Dedifferentiated amniotic fluid mesenchymal stem cell (primary cell): Measurements from ENCODE around the gene PITPNB.
A peak's percentile ranks its signal among the peaks of the same experiment; 100 is the strongest.

Experiments used
- DNase-seq: peaks from one replicate; pipeline ENCODE4 v3.0.0-alpha.2; 2016; ENCODE audit errors: extremely low spot score

The PITPNB gene

GRCh38 chr22:27919222-27919941, at the start of gene PITPNB:
PITPNB (minus strand) TSS chr22:27919256; CDS start chr22:27919191, 65 bp downstream.
- peak; percentile 97 for DNase-seq

- DNase-seq, result no peak
Measured at GRCh38 chr22:27966168-27967064, 47.4 kb upstream of the PITPNB start.

DNA sequence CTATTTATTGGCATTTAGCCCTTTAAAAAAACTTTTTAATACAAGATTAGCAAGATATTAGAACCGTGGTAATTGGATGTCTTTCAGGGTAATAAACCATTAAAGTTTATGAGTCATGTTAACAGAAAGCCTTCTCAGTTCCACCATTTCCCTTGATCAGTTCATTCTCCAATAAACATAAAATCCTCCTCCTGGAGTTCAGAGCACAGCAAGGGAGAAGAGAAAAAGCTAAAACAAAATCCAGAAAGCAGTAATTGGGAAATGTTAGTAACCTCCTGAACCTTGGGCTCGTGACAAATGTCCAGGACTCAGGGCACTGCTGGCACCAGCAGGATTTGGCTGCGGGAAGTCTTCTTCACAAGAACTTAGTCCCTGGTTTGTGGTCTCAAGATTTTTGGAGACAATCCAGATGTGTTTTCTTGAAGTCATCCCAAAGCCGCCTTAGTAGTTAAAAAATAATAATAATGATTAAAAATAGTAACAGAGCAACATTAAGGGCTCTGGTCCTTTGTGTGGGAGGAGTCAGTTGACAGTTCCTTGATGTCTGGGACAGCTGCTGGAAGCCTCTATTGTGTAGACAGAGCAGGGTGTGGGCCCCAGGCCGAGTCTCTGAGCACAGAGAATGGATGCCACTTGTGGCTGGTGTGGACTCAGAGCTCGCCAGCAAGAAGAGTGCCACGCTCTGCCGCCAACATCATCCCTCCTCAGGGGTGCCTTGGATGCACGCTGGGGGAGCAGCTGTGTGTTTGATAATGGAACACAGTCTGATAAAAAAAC, 43.4 kb upstream of the PITPNB start:
- DNase-seq, result no peak

DNA sequence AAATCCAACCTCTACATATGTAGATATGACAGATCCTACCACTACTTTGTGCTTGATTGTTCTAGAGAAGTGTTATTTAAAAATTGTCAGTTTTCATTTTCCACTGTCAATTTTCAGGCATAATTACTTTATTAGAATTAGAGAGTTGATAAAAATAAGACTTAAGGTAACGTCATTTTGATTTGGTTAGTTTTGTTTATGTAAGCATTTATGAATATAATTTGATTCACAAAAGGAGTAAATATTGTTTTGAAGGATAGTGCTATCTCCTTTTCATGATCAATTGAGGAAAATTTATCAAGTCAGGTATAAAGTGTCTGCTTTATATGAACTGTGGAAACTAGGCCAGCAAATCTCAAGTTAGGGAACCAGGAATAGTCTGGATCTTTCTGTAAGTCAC, 42.6 kb upstream of the PITPNB start:
- DNase-seq, result no peak

DNA sequence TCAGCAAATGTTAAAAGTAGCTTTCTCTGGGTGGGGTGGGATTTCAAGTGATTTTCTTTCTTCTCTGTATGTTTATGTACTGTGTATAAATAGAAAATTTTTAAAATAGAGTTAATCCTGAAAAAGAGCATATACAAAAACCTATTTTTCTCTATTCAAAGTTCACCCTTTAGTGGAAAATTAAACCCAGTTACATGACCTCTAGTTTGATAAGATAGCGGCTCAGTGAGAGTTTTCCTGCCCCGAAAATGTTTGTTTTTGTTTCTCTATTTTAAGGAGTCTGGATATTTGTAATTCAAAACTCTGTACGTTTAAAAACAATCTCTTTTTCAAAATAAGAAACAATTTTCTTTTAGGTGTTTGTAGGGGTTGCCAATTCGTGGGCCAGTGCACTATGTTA, 42.1 kb upstream of the PITPNB start:
- no peak for DNase-seq

- DNase-seq, result no peak
Measured at GRCh38 chr22:27959335-27960090, 40.5 kb upstream of the PITPNB start.

DNA sequence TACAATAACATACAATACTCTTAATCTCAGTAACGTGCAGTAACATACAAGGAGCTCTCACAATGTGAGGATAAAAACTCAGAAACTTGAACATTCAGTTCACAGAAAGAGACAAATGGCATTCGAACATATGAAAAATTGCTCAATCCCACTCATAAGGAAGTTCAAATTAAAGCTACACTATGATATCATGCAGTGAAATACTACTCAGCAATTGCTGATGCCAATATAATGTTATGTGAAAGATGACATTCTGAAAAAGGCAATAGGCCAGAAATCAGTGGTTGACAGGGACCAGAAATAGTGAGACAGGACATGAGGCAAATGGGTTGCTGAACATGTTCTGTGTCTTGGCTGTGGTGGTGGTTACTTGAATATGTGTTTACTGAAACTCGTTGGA, 33.7 kb upstream of the PITPNB start:
- DNase-seq, result peak; percentile 57

- DNase-seq, result peak; percentile 65
Measured at GRCh38 chr22:27952091-27952490, 33.0 kb upstream of the PITPNB start.

DNA sequence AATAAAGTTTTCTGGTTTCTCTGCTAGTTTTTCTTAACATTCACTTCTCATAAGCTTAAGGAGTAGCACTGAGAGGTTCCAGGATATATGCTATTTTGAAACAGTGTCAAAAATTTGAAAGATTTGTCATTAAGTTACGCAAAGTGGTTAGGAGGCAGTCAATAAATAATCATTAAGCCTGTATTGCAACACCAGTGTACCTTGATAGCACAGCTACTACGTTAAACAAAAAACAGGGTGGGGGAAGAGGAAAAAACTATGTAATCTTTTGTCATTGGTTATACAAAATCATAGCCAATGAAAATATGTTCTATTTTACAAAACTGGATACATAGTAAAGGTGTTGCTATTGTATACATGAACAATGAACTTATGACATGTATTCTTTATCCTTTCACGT, 30.4 kb upstream of the PITPNB start:
- DNase-seq, result no peak

DNA sequence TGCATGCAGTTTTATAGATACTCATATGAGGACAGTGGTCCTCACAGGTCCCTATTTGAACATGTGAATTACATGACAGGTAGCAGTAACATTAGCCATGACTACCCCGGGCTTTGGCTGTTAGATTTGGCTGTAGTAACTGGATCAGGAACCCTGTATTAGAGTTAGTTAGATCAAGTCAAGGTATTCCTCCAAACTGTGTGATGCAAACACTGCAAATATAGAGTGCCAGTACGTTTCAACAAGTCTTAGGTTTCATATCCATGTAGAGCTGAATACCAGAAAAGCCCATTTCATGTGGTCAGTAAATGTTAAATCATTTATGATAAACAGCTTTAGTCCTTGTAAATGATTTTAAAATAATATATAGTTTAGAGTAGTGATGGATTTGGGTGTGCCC, 29.5 kb upstream of the PITPNB start:
- DNase-seq, result no peak

GRCh38 chr22:27947448-27947847, 28.4 kb upstream of the PITPNB start:
- DNase-seq, result no peak

- DNase-seq, result no peak
Measured at GRCh38 chr22:27941143-27941542, 22.1 kb upstream of the PITPNB start.

GRCh38 chr22:27937453-27937852, 18.4 kb upstream of the PITPNB start:
- no peak for DNase-seq

DNA sequence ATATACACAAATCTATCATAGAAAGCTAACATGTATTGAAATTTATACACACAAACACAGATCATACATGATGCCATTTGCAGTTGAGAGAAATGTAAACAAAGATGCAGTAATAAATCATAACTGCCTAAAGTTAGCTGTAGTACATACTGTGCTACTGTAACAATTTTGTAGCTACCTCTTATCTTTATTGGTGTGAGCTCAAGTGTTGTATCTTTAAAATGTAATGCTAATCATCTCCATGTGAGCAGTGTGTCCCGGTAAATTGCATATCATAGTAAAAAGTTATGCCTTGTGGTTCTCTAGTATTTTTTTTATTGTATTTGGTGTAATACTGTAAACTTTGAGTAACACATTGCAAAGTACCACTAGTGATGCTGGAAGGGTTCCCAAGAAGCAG, 16.8 kb upstream of the PITPNB start:
- DNase-seq, result no peak

- no peak for DNase-seq
Measured at GRCh38 chr22:27934069-27934468, 15.0 kb upstream of the PITPNB start.

- DNase-seq, result no peak
Measured at GRCh38 chr22:27933186-27933983, 14.3 kb upstream of the PITPNB start.

DNA sequence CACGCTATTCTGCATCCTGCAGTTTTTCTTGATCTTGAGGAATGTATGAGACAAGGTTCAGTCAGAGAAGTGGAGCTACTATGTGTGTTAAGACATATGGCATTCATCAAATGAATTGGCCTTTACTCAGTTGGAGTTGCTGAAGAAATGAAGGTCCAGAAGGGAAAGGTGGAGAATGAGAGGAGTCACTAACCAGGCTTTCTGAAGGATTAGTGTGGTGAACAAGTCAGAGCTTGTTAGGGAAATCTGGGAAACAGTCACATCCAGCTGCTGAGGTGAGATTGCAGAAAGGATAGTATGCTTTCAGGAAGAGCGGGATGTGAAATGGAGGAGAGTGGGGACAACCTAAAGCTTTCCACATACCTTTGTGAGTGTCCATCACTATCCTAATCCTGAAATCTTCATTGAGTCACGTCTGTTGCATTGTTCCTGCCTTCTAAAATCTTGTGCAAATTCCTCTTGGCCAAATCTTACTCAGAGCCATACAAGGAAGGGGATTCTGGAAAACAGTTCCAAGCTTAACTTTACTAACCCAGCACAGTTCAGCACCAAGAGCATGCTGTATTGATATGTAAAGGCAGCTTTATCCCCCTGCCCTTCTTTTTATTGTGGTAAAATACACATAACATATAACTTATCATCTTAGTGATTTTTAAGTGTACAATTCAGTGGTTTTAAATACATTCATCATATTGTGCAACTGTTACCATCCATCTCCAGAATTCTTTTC, 11.4 kb upstream of the PITPNB start:
- DNase-seq, result peak; percentile 44

GRCh38 chr22:27927608-27928007, 8.6 kb upstream of the PITPNB start:
- no peak for DNase-seq

DNA sequence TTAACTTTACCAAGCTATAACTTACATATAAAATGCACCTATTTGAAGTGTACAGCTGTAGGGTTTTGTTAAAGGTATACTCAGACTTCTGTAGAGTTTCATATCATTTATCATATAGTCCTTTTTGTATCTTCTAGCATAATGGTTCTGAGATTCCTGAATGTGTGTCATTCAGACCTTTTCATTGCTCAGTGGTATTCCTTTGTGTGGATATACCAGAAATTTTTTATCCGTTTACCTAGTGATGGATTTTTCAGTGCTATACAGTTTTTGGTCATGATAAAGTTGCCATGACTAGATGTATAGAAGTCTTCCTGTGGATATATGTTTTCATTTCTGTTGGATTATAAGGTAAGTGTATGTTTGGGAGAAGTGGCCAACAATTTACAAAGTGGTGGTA, 6.3 kb upstream of the PITPNB start:
- no peak for DNase-seq
